Thymus (tissue), 11 donors: ENCODE results near the gene CLK4. TPM values are rescaled to one million over a fixed set of nuclear protein-coding genes. Genes with fewer than 3 reads are reported as not detected.

Experiments used
- DNase-seq, 9 donors: peaks; one replicate each; pipeline ENCODE4 v3.0.0-alpha.2; 2013; ENCODE audit warnings: low spot score in 9 of 9, low read depth in 6 of 9, missing footprints in 1 of 9
- H3K27ac ChIP-seq, 2 donors: one replicate each; pipeline ENCODE4 v1.5.1; 2013; ENCODE audit warnings: control low read depth in 1 of 2, low read depth in 1 of 2, low read length in 1 of 2, mild to moderate bottlenecking in 1 of 2, moderate library complexity in 1 of 2
- H3K27me3 ChIP-seq, 2 donors: one replicate each; pipeline ENCODE4 v1.5.1; 2013; ENCODE audit warnings: low read length in 1 of 2; ENCODE audit not compliant: control insufficient read depth in 2 of 2, insufficient read depth in 1 of 2
- H3K36me3 ChIP-seq, 2 donors: one replicate each; pipeline ENCODE4 v1.5.1; 2013; ENCODE audit warnings: low read length in 1 of 2, mild to moderate bottlenecking in 1 of 2, moderate library complexity in 1 of 2; ENCODE audit not compliant: control insufficient read depth in 2 of 2, insufficient read depth in 2 of 2
- H3K4me1 ChIP-seq, 2 donors: one replicate each; pipeline ENCODE4 v1.5.1; 2013; ENCODE audit warnings: low read length in 2 of 2; ENCODE audit not compliant: control insufficient read depth in 2 of 2, insufficient read depth in 2 of 2
- H3K4me3 ChIP-seq, 2 donors: one replicate each; pipeline ENCODE4 v1.5.1; 2013; ENCODE audit warnings: low read length in 2 of 2, control low read depth in 1 of 2, mild to moderate bottlenecking in 1 of 2
- H3K9me3 ChIP-seq, 2 donors: one replicate each; pipeline ENCODE4 v1.5.1; 2013; ENCODE audit warnings: low read length in 1 of 2, mild to moderate bottlenecking in 1 of 2; ENCODE audit not compliant: control insufficient read depth in 2 of 2, insufficient read depth in 1 of 2
- WGBS: extraction: QIAGEN DNeasy Blood & Tissue Kit; methylation state at CpG from one replicate; pipeline ENCODE4 v1.1.7; 2013; 5-methylcytosine and 5-hydroxymethylcytosine counted together
- polyA plus RNA-seq: library from polyadenylated mRNA; stranded (reverse); fragments of 200-250 nt; gene quantifications from one replicate; pipeline ENCODE4 v1.2.3, GENCODE V29; 2013
- total RNA-seq: library from RNA; stranded (reverse); fragments of 120-200 nt; gene quantifications from one replicate; pipeline ENCODE4 v1.2.4, GENCODE V29; 2013
- donor health status: healthy.

The CLK4 gene
- total and polyA plus RNA-seq, 2 donors, result 58.0 to 103 TPM

GRCh38 chr5:178555005-178555404, 71.8 kb downstream of the CLK4 start:
- WGBS, result 93% methylated on average over 7 of the region's 7 CpGs
- H3K27ac ChIP-seq, result no peak overlapping the region
- DNase-seq, result no peak
- no peaks in the 10 kb centered on the region for H3K36me3 ChIP-seq
- no peak overlapping the region for H3K4me3 ChIP-seq
- no peaks in the 10 kb centered on the region for H3K9me3 ChIP-seq
- H3K27me3 ChIP-seq, result no peaks in the 10 kb centered on the region
- H3K4me1 ChIP-seq, result no peaks in the 10 kb centered on the region

GRCh38 chr5:178554311-178554710, 72.5 kb downstream of the CLK4 start:
- Histone ChIP-seq H3K9me3 (no peaks in the 10 kb centered on the region), H3K4me1 (no peaks in the 10 kb centered on the region), H3K36me3 (no peaks in the 10 kb centered on the region), H3K4me3 (no peak overlapping the region), H3K27ac (no peak overlapping the region), H3K27me3 (no peaks in the 10 kb centered on the region)
- no peak for DNase-seq
- WGBS, result 97% methylated on average over 11 of the region's 11 CpGs

- WGBS, result 92% methylated on average over 13 of the region's 13 CpGs
- H3K36me3 ChIP-seq, result no peaks in the 10 kb centered on the region
- DNase-seq, result no peak
Observed at GRCh38 chr5:178553517-178553916, 73.3 kb downstream of the CLK4 start.

More at GRCh38 chr5:178553517-178553916, 73.3 kb downstream of the CLK4 start:
- no peaks in the 10 kb centered on the region for H3K4me1 ChIP-seq
- no peaks in the 10 kb centered on the region for H3K9me3 ChIP-seq
- H3K4me3 ChIP-seq, result no peak overlapping the region
- no peaks in the 10 kb centered on the region for H3K27me3 ChIP-seq
- no peak overlapping the region for H3K27ac ChIP-seq

Other genes with a start within 250 kb of the CLK4 start
- 1.5 TPM for gene COL23A1, start 36.7 kb downstream of the CLK4 start, total RNA-seq
- 2.6 TPM for gene COL23A1, start 36.7 kb downstream of the CLK4 start, polyA plus RNA-seq
- 9.3 TPM for gene ZNF354A, start 103.6 kb upstream of the CLK4 start, total RNA-seq
- gene ZNF354A, start 103.6 kb upstream of the CLK4 start, polyA plus RNA-seq, result 21.7 TPM
- 11.9 TPM for gene ZNF354B, start 232.9 kb upstream of the CLK4 start, total RNA-seq
- gene ZNF354B, start 232.9 kb upstream of the CLK4 start, polyA plus RNA-seq, result 18.6 TPM